Measurements from ENCODE around the gene ABHD12B.
"Not testable (repeated sequence)": the region's sequence is repeated elsewhere in the genome, so short reads cannot be mapped to it uniquely, and the experiment has no call there.

ABHD12B gene

DNA sequence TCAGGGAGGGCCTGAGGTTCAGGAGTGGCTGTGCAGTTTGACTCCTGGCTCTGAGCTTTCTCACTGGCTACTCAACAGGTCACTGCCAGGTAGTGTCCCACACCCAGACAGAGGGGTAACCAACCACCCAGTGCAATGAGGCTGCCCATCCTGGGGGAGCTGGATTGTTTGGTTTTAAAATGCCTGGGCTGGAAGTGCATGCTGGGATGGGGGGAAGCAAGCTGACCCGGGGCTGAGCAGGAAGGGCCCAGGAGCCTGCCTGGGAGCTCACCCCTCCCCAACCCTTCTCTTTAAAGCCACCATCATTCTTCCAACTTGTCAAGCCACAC lies 12.6 kb upstream of the ABHD12B start:
- Mint-ChIP-seq H3K27me3 (ENCODE audit: low read depth) (peaks cover 21% of the 10 kb centered on the region), H3K27ac (no peak overlapping the region)

DNA sequence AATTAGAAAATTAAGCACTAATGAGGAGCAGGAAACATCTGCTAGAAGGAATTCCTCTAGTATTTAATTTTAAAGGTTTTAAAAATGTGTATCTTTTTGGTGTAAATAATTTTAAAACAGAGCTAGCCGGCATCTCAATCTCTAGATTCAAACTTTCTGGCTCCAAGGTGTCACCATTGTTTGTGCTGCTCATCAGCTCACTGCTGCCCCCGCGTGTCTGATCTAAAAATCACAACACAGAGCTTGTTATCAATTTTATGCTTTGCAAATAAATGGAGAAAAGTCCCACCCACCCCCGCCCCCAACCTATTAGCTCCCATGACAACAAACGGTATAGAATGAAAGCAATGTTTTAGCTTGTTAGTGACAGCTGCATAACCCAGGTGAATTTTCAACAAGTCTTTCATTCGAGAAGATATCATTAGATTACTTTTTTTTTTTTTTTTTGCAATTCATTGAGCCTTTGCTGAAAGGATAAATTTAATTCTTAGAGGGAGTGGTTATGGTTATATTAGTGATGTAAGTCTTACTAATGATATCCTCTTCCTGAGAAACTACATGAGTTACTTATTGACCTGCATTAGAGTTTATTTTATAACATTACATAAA lies 11.3 kb upstream of the ABHD12B start:
- Mint-ChIP-seq H3K36me3 (ENCODE audit: low read depth) (no peaks in the 10 kb centered on the region), H3K4me3 (peak overlapping the region; percentile 84), H3K9me3 (no peaks in the 10 kb centered on the region), H3K27me3 (ENCODE audit: low read depth) (peaks cover 25% of the 10 kb centered on the region), H3K4me1 (ENCODE audit: low read depth) (peaks cover 17% of the 10 kb centered on the region), H3K27ac (peak overlapping the region; percentile 81)

More for the DNA sequence above, 12.6 kb upstream of the ABHD12B start:
- H3K9me3 Mint-ChIP-seq, result no peaks in the 10 kb centered on the region
- H3K36me3 Mint-ChIP-seq (ENCODE audit: low read depth), result no peaks in the 10 kb centered on the region
- H3K4me3 Mint-ChIP-seq, result peak overlapping the region; percentile 46
- H3K4me1 Mint-ChIP-seq (ENCODE audit: low read depth), result peaks cover 17% of the 10 kb centered on the region

DNA sequence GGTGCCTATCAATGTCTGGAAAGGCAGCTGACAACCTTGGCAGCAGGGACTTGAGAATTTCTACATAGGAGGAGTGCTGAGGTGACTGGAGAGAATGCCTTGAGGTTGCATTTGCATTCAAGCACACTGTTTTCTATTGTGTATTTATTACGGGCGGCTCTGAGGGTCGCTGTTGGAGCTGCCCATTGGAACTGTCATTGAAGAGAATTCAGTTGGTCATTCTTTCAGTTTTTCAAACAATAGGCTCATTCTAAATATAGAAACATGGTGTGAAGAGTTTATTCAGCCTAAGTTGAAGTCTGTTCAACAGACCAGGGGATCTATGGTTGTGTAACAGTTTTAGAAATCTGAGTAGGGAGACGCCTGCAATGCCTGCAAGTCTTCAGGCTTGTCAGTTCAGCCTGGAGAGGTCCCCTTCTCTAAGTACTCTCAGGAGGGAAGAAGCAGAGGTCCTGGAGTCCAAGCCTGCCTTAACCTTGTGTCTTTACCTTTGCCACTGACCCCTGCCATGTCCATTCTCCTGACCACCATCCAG lies 9.8 kb upstream of the ABHD12B start:
- H3K4me1 Mint-ChIP-seq (ENCODE audit: low read depth), result peaks cover 18% of the 10 kb centered on the region
- no peak overlapping the region for H3K27ac Mint-ChIP-seq
- no peak overlapping the region for H3K4me3 Mint-ChIP-seq
- peaks cover 39% of the 10 kb centered on the region for H3K27me3 Mint-ChIP-seq (ENCODE audit: low read depth)
- no peaks in the 10 kb centered on the region for H3K9me3 Mint-ChIP-seq
- no peaks in the 10 kb centered on the region for H3K36me3 Mint-ChIP-seq (ENCODE audit: low read depth)

DNA sequence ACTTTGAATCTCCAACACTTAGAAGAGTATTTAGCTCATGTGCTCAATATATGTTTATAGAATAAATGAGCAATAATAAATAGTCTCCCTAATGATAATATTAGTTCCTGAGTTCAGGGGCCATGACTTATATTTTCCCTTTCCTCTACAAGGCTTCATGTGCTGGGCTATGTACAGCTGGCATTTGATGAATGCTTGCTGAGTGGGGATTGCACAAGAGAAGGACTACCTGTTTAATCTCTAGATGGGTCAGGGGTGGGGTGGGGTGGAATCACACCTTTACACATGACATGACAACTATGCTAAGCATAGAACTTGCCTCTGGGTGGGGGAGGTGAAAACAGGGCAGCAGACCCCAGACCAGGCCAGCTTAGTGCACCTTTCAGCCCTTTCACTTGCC lies 7.6 kb upstream of the ABHD12B start:
- Mint-ChIP-seq H3K9me3 (no peaks in the 10 kb centered on the region), H3K27ac (no peak overlapping the region), H3K27me3 (ENCODE audit: low read depth) (peaks cover 58% of the 10 kb centered on the region), H3K36me3 (ENCODE audit: low read depth) (no peaks in the 10 kb centered on the region), H3K4me3 (no peak overlapping the region), H3K4me1 (ENCODE audit: low read depth) (peaks cover 16% of the 10 kb centered on the region)

DNA sequence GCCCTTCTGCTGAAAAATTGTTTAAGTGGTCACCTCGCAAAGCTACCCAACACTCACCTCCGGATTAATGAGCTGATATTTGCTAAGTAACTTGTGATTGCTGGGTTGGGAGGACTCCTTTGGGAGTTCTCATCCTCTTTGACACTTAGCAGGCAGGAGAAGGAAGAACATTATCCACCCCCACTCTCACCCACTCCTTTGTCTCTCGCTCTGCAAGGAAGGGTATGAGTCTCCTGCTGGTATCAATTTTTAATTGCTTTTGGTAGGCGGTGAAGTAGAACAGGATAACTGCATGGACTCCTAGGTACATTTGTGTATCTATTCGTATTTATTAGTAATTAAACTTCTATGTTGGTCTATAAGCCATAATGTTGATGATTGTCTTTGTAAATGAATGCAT lies 6.9 kb upstream of the ABHD12B start:
- no peaks in the 10 kb centered on the region for H3K9me3 Mint-ChIP-seq
- H3K36me3 Mint-ChIP-seq (ENCODE audit: low read depth), result no peaks in the 10 kb centered on the region
- no peak overlapping the region for H3K27ac Mint-ChIP-seq
- H3K4me3 Mint-ChIP-seq, result no peak overlapping the region
- peaks cover 66% of the 10 kb centered on the region for H3K27me3 Mint-ChIP-seq (ENCODE audit: low read depth)
- H3K4me1 Mint-ChIP-seq (ENCODE audit: low read depth), result peaks cover 13% of the 10 kb centered on the region

DNA sequence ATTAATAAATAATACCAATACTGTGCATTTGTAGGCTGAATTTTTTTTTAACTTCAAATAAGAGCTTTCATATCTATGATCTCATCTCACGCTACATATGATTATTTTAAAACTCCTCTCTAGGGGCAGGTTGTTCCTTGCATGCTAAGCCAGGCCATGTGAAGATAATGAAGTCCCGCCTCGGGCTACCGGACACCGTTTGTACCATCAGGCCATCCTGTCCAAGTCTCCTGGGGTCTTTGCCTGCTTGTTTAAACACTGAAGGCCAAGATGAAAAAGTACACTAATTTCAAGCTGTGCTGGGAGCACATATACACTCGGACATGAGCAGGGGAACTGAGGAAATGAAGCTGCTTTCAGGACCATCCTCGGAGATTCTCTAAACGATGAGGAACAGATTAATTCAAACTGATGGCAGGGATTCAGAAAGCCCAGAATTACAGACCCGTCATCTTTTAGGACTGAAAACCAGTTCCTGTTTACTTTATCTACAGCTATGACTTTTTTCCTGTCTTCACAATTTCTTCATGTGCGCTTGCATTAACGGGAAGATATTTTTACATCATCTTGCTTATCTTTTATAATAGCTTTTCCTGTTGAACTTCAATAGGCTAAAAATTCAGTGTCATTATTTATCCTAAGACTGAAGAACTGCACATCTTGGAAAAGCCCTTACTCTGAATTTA lies 6.3 kb upstream of the ABHD12B start:
- no peaks in the 10 kb centered on the region for H3K9me3 Mint-ChIP-seq
- no peak overlapping the region for H3K27ac Mint-ChIP-seq
- peaks cover 8% of the 10 kb centered on the region for H3K4me1 Mint-ChIP-seq (ENCODE audit: low read depth)
- H3K27me3 Mint-ChIP-seq (ENCODE audit: low read depth), result peaks cover 71% of the 10 kb centered on the region
- H3K36me3 Mint-ChIP-seq (ENCODE audit: low read depth), result no peaks in the 10 kb centered on the region
- no peak overlapping the region for H3K4me3 Mint-ChIP-seq

DNA sequence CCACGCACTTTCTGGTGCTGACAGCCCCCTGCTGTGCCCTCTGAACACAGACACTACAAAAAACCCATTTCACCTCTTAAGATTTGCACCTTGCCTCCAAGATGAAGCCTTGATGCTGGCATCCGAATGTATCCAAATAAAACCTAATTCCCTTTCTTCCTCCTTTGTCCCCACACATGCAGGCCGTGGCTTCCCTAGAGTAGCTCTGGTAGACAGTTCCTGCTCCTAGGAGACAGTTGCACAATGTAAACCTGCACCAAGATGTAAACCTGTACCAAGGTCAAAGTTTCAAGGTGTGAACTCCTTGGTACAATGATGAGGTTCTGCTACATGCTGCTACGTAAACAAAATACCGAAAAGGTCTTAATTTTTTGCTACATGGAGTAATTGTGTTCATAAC lies 625 bp upstream of the ABHD12B start:
- peaks cover 88% of the 10 kb centered on the region for H3K27me3 Mint-ChIP-seq (ENCODE audit: low read depth)
- H3K27ac Mint-ChIP-seq, result no peak overlapping the region
- no peaks in the 10 kb centered on the region for H3K9me3 Mint-ChIP-seq
- H3K4me3 Mint-ChIP-seq, result no peak overlapping the region
- no peaks in the 10 kb centered on the region for H3K36me3 Mint-ChIP-seq (ENCODE audit: low read depth)
- peaks cover 16% of the 10 kb centered on the region for H3K4me1 Mint-ChIP-seq (ENCODE audit: low read depth)

DNA sequence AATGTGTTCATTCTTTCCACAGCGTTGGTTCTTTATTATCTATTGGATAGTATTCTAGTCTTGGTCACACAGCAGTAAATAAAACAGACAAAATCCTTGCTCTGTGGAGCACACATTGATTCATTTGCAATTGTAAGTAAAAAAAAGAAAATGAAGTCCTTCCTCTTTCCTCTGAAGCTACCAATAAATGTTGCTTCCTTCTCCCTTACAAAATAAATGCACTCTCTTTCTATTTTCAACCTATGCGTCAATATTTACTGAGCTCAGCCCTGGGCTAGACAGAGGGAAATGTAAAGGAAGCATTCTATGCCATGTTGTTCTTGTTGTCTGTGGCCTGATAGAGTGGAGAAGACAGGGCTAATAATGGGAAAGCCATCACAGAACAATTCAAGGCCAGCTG lies 2.9 kb downstream of the ABHD12B start:
- Mint-ChIP-seq H3K36me3 (ENCODE audit: low read depth) (no peaks in the 10 kb centered on the region), H3K9me3 (no peaks in the 10 kb centered on the region), H3K4me1 (ENCODE audit: low read depth) (peaks cover 16% of the 10 kb centered on the region), H3K27me3 (ENCODE audit: low read depth) (peaks cover 88% of the 10 kb centered on the region), H3K4me3 (peak overlapping the region; percentile 5), H3K27ac (no peak overlapping the region)

DNA sequence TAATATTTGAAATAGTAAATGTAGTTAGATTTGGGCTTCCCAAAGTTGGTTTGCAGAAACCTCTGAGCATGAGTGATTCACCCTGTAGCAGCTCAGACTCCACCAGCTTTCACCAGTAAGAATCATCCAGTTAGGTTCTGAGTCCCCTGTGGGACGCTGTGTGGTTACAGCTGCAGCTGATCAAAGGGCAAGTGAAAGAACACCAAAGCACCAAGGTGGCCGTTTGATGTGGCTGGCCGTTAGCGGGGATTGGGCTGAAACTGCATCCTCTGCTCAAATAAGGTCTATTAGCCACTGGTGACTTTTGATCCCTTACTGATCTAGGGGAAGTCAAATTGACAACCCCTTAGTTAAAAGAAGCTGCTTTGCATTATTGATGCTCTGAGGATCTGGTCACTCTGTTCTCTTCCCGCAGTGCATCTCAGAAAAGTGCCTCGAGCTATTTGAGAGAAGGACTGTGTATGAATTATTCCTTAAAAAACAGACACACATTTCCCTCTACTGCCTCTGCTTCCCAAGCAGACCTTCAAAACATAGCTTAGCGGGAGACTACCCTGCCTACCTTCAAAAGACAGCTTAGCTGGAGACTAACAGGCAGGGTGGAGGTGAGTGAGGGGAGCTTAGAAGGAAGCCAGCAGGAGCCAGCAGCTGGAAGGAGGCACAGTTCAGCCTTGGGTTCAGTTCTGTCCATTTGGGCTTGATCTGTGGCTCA lies 3.7 kb downstream of the ABHD12B start:
- H3K27me3 Mint-ChIP-seq (ENCODE audit: low read depth), result peaks cover 88% of the 10 kb centered on the region
- H3K36me3 Mint-ChIP-seq (ENCODE audit: low read depth), result no peaks in the 10 kb centered on the region
- H3K4me1 Mint-ChIP-seq (ENCODE audit: low read depth), result peaks cover 16% of the 10 kb centered on the region
- no peaks in the 10 kb centered on the region for H3K9me3 Mint-ChIP-seq
- H3K4me3 Mint-ChIP-seq, result no peak overlapping the region
- H3K27ac Mint-ChIP-seq, result no peak overlapping the region

DNA sequence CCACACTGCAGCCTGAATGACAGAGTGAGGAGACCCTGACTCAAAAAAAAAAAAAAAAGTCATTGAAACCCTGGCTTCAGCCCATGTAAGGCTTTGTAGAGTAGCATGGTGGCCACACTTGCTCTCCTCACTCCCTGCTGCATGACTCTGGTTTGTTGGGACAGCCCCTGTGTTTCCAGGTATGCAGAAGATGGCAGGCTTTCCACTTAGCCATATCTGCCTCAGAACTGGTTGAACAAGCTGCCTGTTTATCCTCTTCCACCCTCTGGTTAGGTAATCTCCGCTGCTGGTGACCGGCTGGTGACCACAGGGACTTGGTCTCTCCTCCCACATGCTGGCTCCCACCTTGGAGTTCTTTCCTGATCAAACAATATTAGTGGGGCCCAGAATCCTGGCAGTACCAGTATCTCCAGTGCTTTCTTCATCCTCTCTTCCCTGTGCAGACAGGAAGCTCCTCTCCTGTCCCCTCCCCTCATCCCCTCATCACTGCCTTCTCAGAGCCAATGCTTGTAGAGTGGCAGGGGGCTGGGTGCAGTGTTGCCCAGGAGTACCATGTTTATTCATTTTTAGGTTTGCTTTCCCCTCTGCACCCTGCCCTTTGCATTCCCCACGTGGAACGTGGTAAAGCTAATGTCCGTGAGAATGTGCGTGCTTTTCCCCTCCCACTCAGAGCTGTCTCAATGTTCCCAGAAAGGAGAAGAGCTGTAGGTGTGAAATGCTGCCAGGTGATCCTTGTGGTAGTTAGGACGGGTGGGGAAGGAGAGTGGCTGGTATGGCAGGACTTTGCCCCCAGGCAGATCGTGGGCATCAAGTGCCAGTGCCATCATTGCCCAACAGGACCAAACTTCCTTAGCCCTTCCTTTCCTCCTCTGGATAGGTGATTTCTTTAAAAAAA lies 11.3 kb downstream of the ABHD12B start:
- no peaks in the 10 kb centered on the region for H3K4me1 Mint-ChIP-seq (ENCODE audit: low read depth)
- peaks cover 65% of the 10 kb centered on the region for H3K27me3 Mint-ChIP-seq (ENCODE audit: low read depth)
- H3K4me3 Mint-ChIP-seq, result no peak overlapping the region
- H3K27ac Mint-ChIP-seq, result no peak overlapping the region
- no peaks in the 10 kb centered on the region for H3K9me3 Mint-ChIP-seq
- H3K36me3 Mint-ChIP-seq (ENCODE audit: low read depth), result no peaks in the 10 kb centered on the region

DNA sequence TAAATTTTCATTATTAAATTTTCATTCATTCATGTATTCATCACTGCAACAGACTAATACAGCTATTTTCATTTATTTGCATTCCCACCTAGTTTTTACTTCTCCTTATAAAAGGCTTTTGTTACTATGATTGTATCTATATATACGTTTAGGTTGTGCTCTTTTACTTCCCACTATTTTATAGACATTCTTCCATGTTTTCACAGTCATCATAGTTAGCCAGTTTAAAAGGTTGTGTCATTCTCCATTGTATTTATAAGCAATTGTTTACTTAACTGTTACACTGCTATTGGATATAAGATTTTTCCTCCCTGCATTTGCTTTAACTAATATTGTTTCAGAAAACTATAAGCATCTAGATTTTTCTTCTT lies 12.0 kb downstream of the ABHD12B start:
- Mint-ChIP-seq H3K9me3 (no peaks in the 10 kb centered on the region), H3K4me1 (ENCODE audit: low read depth) (no peaks in the 10 kb centered on the region), H3K36me3 (ENCODE audit: low read depth) (no peaks in the 10 kb centered on the region), H3K4me3 (no peak overlapping the region), H3K27me3 (ENCODE audit: low read depth) (peaks cover 64% of the 10 kb centered on the region), H3K27ac (no peak overlapping the region)

DNA sequence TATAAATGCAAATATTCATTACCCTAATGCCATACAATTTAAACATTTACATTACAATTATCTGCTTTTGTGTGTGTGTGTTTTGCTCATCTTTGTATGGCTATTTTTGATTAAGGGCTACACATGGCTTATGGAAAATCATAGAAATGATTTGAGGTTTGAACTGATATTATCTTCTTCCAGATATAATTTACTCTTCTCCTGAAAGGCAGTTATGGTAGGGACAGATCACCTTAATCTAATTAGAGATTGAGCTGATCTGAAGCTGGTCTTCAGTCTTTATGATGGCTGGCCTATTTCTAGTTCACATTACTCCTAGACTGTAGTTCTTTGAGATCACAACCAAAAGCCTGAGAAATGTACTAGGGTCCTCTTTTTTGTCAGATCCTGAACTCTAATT lies 15.6 kb downstream of the ABHD12B start:
- Mint-ChIP-seq H3K9me3 (no peaks in the 10 kb centered on the region), H3K36me3 (ENCODE audit: low read depth) (no peaks in the 10 kb centered on the region), H3K4me3 (no peak overlapping the region), H3K27me3 (ENCODE audit: low read depth) (peaks cover 38% of the 10 kb centered on the region), H3K4me1 (ENCODE audit: low read depth) (no peaks in the 10 kb centered on the region), H3K27ac (no peak overlapping the region)

DNA sequence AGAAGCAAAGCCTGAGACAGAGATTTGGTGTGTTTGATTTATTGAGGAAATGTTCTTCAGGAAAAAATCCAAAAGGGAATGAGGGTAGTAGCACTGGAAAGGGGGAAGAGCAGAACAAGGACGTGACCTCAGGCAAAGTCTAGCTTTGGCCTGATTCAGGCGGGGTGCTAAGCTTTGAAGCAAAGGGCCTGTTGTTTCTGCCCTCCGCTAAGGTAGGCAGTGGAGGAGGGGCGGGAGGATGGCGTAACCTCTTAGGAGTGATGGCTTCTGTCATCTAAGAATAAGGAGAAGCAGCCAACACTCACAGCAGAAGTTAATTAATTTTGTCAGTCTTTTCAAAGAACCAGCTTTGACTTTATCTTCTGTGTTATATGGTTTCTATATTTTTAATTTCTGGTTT lies 20.4 kb downstream of the ABHD12B start:
- Mint-ChIP-seq H3K36me3 (ENCODE audit: low read depth) (no peaks in the 10 kb centered on the region), H3K9me3 (no peaks in the 10 kb centered on the region), H3K4me3 (no peak overlapping the region), H3K27ac (no peak overlapping the region), H3K27me3 (ENCODE audit: low read depth) (peaks cover 11% of the 10 kb centered on the region), H3K4me1 (ENCODE audit: low read depth) (no peaks in the 10 kb centered on the region)

DNA sequence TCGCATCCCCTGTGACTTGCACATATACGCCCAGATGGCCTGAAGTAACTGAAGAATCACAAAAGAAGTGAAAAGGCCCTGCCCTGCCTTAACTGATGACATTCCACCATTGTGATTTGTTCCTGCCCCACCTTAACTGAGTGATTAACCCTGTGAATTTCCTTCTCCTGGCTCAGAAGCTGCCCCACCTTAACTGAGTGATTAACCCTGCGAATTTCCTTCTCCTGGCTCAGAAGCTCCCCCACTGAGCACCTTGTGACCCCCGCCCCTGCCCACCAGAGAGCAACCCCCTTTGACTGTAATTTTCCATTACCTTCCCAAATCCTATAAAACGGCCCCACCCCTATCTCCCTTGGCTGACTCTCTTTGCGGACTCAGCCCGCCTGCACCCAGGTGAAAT lies 24.6 kb downstream of the ABHD12B start:
- H3K9me3 Mint-ChIP-seq; H3K4me1 Mint-ChIP-seq (ENCODE audit: low read depth); H3K27ac Mint-ChIP-seq; H3K27me3 Mint-ChIP-seq (ENCODE audit: low read depth); H3K36me3 Mint-ChIP-seq (ENCODE audit: low read depth); H3K4me3 Mint-ChIP-seq: not testable (repeated sequence)

Data from T-helper 1 cell treated with Interleukin-12 subunit alpha and Interleukin-12 subunit beta and Interleukin-4 antibody, amounts not matched to agents 30 μg/mL and 1 μg/mL, for 36 hours (primary cell).